GM12878 (cell line): ENCODE results near the gene TGM2. TPM values are rescaled to one million over a fixed set of nuclear protein-coding genes. Genes with fewer than 3 reads are reported as not detected.

Source experiments
- ATAC-seq: fragments of 200-7000 bp; cut with Tn5 transposase; 3 replicates; pipeline ENCODE4 v1.9.1; 2020; ENCODE audit warnings: mild to moderate bottlenecking, moderate library complexity
- BruUV-seq: library from RNA; stranded (reverse); fragments of 400-500 nt; replicated peaks from 2 replicates; lab custom pipeline; 2021; lab: Mats Ljungman, UMichigan
- CTCF ChIA-PET: fragments of 300-600 bp; sonication (Branson Sonifier 250); formaldehyde crosslinking; extraction: SDS; loops from one replicate; lab custom pipeline; 2021; ENCODE audit warnings: inconsistent platforms; lab: Yijun Ruan, JAX
- POLR2A ChIA-PET: fragments of 350-600 bp; formaldehyde crosslinking; extraction: SDS; loops from one replicate; lab custom pipeline; 2021; ENCODE audit warnings: inconsistent platforms; lab: Charles Lee
- RAD21 ChIA-PET: fragments of 300-600 bp; sonication (Branson Sonifier 250); formaldehyde crosslinking; loops from one replicate; lab custom pipeline; 2023; ENCODE audit warnings: antibody characterized with exemption; ENCODE audit not compliant: unreplicated experiment; lab: Charles Lee
- SMC1A ChIA-PET: fragments of 300-600 bp; sonication (Branson Sonifier 250); formaldehyde crosslinking; loops from one replicate; lab custom pipeline; 2023; ENCODE audit not compliant: unreplicated experiment, uncharacterized antibody; lab: Charles Lee
- DNase-seq: peaks from one replicate; pipeline ENCODE4 v3.0.0-alpha.2; 2011; ENCODE audit warnings: low read depth, low spot score
- FAIRE-seq: peaks from 3 replicates; lab custom pipeline; 2011; peaks lifted over from hg19 to GRCh38; lab: Jason Lieb, UNC
- H2AFZ ChIP-seq: 2 replicates; pipeline ENCODE4 v1.6.0; 2011; ENCODE audit warnings: low read depth, low read length, control low read depth; ENCODE audit not compliant: control insufficient read depth
- H3K27ac ChIP-seq: 2 replicates; pipeline ENCODE4 v1.5.1; 2011; ENCODE audit warnings: control low read depth; ENCODE audit not compliant: control insufficient read depth, insufficient read depth
- H3K27me3 ChIP-seq, 2 experiments: replicated peaks in 1 of 2; 2 replicates each; pipeline versions ENCODE4 v1.6.0 to v1.6.1; 2011; ENCODE audit warnings: low read length in 1 of 2; ENCODE audit not compliant: control insufficient read depth in 2 of 2, insufficient read depth in 2 of 2
- H3K36me3 ChIP-seq, 2 experiments: 2 replicates each; pipeline ENCODE4 v1.5.1; 2011; ENCODE audit warnings: low read length in 1 of 2; ENCODE audit not compliant: control insufficient read depth in 2 of 2, insufficient read depth in 2 of 2
- H3K4me1 ChIP-seq: 2 replicates; pipeline ENCODE4 v1.6.1; 2011; ENCODE audit warnings: mild to moderate bottlenecking, low read length, moderate library complexity, mixed read lengths; ENCODE audit not compliant: control insufficient read depth, insufficient read depth
- H3K4me2 ChIP-seq: 2 replicates; pipeline ENCODE4 v1.6.0; 2011; ENCODE audit warnings: control low read depth; ENCODE audit not compliant: control insufficient read depth, insufficient read depth
- H3K4me3 ChIP-seq: fragments of 200-600 bp; sonication (generic); 2 replicates; pipeline ENCODE4 v1.5.1; 2016
- H3K79me2 ChIP-seq: 2 replicates; pipeline ENCODE4 v1.6.0; 2011; ENCODE audit warnings: low read length; ENCODE audit not compliant: control insufficient read depth, insufficient read depth
- H3K9ac ChIP-seq: 2 replicates; pipeline ENCODE4 v1.8.0; 2011; ENCODE audit warnings: low read length, control low read depth, mixed read lengths; ENCODE audit not compliant: control insufficient read depth, insufficient read depth
- H3K9me3 ChIP-seq: replicated peaks from 3 replicates; pipeline ENCODE4 v1.5.1; 2011; ENCODE audit warnings: mild to moderate bottlenecking, low read length; ENCODE audit not compliant: control insufficient read depth, insufficient read depth
- H4K20me1 ChIP-seq: 2 replicates; pipeline ENCODE4 v1.6.0; 2011; ENCODE audit not compliant: control insufficient read depth, insufficient read depth
- BMI1 ChIP-seq: fragments of 450-650 bp; IDR thresholded peaks from 2 replicates; pipeline ENCODE4 v1.6.1; 2016; ENCODE audit warnings: mild to moderate bottlenecking, moderate library complexity, borderline replicate concordance
- CHD4 ChIP-seq: fragments of 200-600 bp; sonication (generic); IDR thresholded peaks from 2 replicates; pipeline ENCODE4 v1.6.1; 2016; ENCODE audit warnings: mild to moderate bottlenecking
- CTCF ChIP-seq, 3 experiments: IDR thresholded peaks in 2 of 3; conservative IDR thresholded peaks in 1 of 3; 2 replicates each; pipeline ENCODE4 v1.5.1; 2011; ENCODE audit warnings: low read depth in 3 of 3, low read length in 3 of 3, mild to moderate bottlenecking in 3 of 3, control low read depth in 2 of 3, moderate library complexity in 2 of 3, inconsistent platforms in 1 of 3, mixed read lengths in 1 of 3; ENCODE audit not compliant: control insufficient read depth in 2 of 3, insufficient read depth in 1 of 3; ENCODE audit errors: extremely low read depth in 1 of 3
- FOS ChIP-seq: IDR thresholded peaks from 3 replicates; pipeline ENCODE4 v1.6.1; 2011; ENCODE audit warnings: borderline replicate concordance; ENCODE audit not compliant: insufficient read length; ENCODE audit errors: extremely low read depth
- NFYA ChIP-seq: IDR thresholded peaks from 2 replicates; pipeline ENCODE4 v1.6.1; 2011; ENCODE audit warnings: low read depth, mild to moderate bottlenecking, low read length, improper control_type of control experiment, borderline replicate concordance
- NR2C1 ChIP-seq: fragments of 450-650 bp; IDR thresholded peaks from 2 replicates; pipeline ENCODE4 v1.6.1; 2017; ENCODE audit warnings: antibody characterized with exemption, mild to moderate bottlenecking, moderate library complexity
- PAX8 ChIP-seq: fragments of 450-650 bp; IDR thresholded peaks from 2 replicates; pipeline ENCODE4 v1.6.1; 2017; ENCODE audit warnings: mild to moderate bottlenecking, moderate library complexity
- ZBTB11 ChIP-seq: fragments of 450-650 bp; formaldehyde crosslinking; IDR thresholded peaks from 2 replicates; pipeline ENCODE4 v1.5.0; 2022; ENCODE audit warnings: mild to moderate bottlenecking, missing genetic modification characterization
- ZNF274 ChIP-seq: IDR thresholded peaks from one replicate; pipeline ENCODE4 v1.8.0; 2011; ENCODE audit not compliant: insufficient read length, insufficient read depth
- WGBS: methylation state at CpG from one replicate; pipeline ENCODE4 v1.1.6; 2016; ENCODE audit warnings: low lambda C conversion rate; ENCODE audit not compliant: insufficient replicate concordance, insufficient coverage; ENCODE audit errors: missing lambda C conversion rate; 5-methylcytosine and 5-hydroxymethylcytosine counted together
- in situ Hi-C: fragments of 300-500 bp; cut with MboI; formaldehyde crosslinking; loops from 9 replicates; pipeline ENCODE4 v1.14.3; 2018; ENCODE audit warnings: mixed read lengths
- intact Hi-C: fragments of 100-400 bp; cut with micrococcal nuclease; formaldehyde crosslinking; loops from one replicate; pipeline ENCODE4 v1.14.2; 2022; ENCODE audit not compliant: unreplicated experiment
- polyA plus RNA-seq, 11 experiments: library from polyadenylated mRNA; depleted of rRNA in 4 of 11; unstranded in 6 of 11; stranded (reverse) in 5 of 11; fragments of >200 nt; fragmentation: Nextera tagmentation in 4 of 11; fragmentation: Illumina TruSeq in 1 of 11; extraction: Ambion mirVana in 4 of 11; extraction: Trizol in 1 of 11; gene quantifications; 1 replicate in 1 of 11; 2 replicates in 10 of 11; pipeline versions ENCODE4 v1.2.1 to v1.2.3, GENCODE V29; 2011 to 2016; ENCODE audit warnings: inconsistent platforms in 2 of 11, missing spikeins in 2 of 11, low read depth in 1 of 11
- total RNA-seq, 4 experiments: library from RNA; depleted of rRNA in 3 of 4; stranded (reverse); fragments of >200 nt in 3 of 4; fragmentation: Illumina TruSeq in 1 of 4; extraction: Trizol in 1 of 4; gene quantifications; 2 replicates each; pipeline versions ENCODE4 v1.2.1 to v1.2.3, GENCODE V29; 2013 to 2021
- TF ChIP-seq, protein P1 (sequence below): fragments of 450-650 bp; conservative IDR thresholded peaks from 2 replicates; pipeline ENCODE4 v1.6.1; 2017; ENCODE audit warnings: mild to moderate bottlenecking, moderate library complexity
- TF ChIP-seq, protein P2 (sequence below): fragments of 450-650 bp; IDR thresholded peaks from 2 replicates; pipeline ENCODE4 v1.6.1; 2017; ENCODE audit warnings: antibody characterized with exemption, mild to moderate bottlenecking, moderate library complexity

TGM2 gene
- total and polyA plus RNA-seq, 10 of the 15 experiments (the other 5 are each of a cell fraction or from before 2014, with no cell fraction given): 0.11 to 1.9 (median 0.51) TPM

DNA sequence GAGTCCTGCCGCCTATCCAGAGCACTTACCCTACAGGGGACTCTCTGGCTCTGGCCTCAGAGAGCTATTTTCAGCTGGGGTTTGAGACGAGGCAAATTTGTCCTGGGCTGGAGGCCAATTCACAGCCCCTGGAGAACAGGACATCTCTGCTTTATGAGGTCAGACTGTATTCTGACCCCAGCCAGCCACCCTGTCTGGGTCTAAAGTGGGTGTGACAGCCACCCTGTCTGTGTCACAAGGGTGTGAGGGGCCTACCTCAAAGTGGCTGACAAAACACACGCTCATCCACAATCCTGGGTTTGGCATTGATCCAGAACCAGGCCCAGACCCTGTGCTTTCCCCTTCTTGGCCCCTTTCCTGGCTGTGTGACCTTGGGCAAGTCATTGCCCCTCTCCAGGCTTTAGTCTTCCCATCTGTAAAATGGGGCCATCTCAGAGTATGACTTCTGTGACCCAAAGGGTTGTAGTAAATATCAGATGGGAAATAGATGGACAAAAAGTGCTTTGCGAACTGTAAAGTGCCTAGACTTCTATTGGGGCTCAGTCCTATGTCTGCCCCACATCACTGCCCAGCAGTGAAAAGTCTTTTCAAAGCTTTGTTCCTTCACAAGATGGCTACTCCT lies 44.1 kb upstream of the TGM2 start (continued):
- TF ChIP-seq CTCF (IDR thresholded peaks at IDR 0.05 in 2 of 3, conservative IDR thresholded peaks at IDR 0.05 in 1 of 3; ENCODE audit: control insufficient read depth in 2 of 3, extremely low read depth in 1 of 3, insufficient read depth in 1 of 3, low read depth in 3 of 3, low read length in 3 of 3): no peak
- TF ChIP-seq ZNF274: no peak
- no peak for TF ChIP-seq ZBTB11
- TF ChIP-seq PAX8: no peak
- TF ChIP-seq, all 136 proteins: peak for 0

DNA sequence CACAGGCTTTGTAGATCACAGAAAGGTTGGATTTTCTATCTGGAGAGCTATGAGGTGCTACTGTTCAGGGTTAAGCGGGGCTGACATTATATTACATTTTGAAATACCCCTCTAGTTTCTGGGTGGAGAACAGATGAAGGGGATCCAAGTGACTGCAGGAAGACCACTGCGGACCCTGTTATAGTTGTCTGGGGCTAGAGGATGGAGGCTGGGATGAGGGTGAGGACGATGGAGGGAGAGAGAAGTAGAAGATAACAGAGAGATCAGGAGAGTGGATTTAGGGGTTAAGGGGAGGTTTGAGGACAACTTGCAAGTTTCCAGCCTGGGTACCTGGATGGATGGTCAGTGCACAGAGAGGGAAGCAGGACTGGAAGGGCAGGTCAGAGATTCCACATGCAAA lies 43.5 kb upstream of the TGM2 start:
- DNase-seq: no peak
- ChIA-PET POLR2A (no interaction called here), SMC1A (interaction anchor here (1.1 kb wide), 1 partner anchor 174 kb away, joined by 3 read pairs; no protein-coding TSS in a partner anchor), RAD21 (no interaction called here), CTCF (interaction anchor here (1.3 kb wide), 1 partner anchor 18 kb away, joined by 3 read pairs; no protein-coding TSS in a partner anchor)
- Histone ChIP-seq H3K4me2 (no peak overlapping the region), H3K4me3 (no peak overlapping the region), H3K27me3 (no peaks in the 10 kb centered on the region; a peak in 1 of 4 replicates), H3K9ac (no peak overlapping the region), H3K4me1 (no peaks in the 10 kb centered on the region), H3K9me3 (no peaks in the 10 kb centered on the region), H3K36me3 (no peaks in the 10 kb centered on the region), H3K79me2 (no peaks in the 10 kb centered on the region), H2AFZ (no peak overlapping the region), H3K27ac (no peak overlapping the region), H4K20me1 (no peaks in the 10 kb centered on the region)
- no TSS peak for BruUV-seq
- FAIRE-seq: no peak
- in situ Hi-C loops (no loop called here), intact Hi-C loops (no loop called here)
- WGBS: 30% methylated on average over 3 of the region's 3 CpGs
- no peak for ATAC-seq
- no peak for TF ChIP-seq NR2C1
- no peak for TF ChIP-seq FOS
- TF ChIP-seq CHD4: no peak
- no peak for TF ChIP-seq NFYA
- TF ChIP-seq, protein P1, sequence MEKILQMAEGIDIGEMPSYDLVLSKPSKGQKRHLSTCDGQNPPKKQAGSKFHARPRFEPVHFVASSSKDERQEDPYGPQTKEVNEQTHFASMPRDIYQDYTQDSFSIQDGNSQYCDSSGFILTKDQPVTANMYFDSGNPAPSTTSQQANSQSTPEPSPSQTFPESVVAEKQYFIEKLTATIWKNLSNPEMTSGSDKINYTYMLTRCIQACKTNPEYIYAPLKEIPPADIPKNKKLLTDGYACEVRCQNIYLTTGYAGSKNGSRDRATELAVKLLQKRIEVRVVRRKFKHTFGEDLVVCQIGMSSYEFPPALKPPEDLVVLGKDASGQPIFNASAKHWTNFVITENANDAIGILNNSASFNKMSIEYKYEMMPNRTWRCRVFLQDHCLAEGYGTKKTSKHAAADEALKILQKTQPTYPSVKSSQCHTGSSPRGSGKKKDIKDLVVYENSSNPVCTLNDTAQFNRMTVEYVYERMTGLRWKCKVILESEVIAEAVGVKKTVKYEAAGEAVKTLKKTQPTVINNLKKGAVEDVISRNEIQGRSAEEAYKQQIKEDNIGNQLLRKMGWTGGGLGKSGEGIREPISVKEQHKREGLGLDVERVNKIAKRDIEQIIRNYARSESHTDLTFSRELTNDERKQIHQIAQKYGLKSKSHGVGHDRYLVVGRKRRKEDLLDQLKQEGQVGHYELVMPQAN: no peak
- TF ChIP-seq, protein P2, sequence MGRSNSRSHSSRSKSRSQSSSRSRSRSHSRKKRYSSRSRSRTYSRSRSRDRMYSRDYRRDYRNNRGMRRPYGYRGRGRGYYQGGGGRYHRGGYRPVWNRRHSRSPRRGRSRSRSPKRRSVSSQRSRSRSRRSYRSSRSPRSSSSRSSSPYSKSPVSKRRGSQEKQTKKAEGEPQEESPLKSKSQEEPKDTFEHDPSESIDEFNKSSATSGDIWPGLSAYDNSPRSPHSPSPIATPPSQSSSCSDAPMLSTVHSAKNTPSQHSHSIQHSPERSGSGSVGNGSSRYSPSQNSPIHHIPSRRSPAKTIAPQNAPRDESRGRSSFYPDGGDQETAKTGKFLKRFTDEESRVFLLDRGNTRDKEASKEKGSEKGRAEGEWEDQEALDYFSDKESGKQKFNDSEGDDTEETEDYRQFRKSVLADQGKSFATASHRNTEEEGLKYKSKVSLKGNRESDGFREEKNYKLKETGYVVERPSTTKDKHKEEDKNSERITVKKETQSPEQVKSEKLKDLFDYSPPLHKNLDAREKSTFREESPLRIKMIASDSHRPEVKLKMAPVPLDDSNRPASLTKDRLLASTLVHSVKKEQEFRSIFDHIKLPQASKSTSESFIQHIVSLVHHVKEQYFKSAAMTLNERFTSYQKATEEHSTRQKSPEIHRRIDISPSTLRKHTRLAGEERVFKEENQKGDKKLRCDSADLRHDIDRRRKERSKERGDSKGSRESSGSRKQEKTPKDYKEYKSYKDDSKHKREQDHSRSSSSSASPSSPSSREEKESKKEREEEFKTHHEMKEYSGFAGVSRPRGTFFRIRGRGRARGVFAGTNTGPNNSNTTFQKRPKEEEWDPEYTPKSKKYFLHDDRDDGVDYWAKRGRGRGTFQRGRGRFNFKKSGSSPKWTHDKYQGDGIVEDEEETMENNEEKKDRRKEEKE: no peak
- no peak for TF ChIP-seq BMI1
